Measurements from ENCODE around the gene TMPRSS5.

DNA sequence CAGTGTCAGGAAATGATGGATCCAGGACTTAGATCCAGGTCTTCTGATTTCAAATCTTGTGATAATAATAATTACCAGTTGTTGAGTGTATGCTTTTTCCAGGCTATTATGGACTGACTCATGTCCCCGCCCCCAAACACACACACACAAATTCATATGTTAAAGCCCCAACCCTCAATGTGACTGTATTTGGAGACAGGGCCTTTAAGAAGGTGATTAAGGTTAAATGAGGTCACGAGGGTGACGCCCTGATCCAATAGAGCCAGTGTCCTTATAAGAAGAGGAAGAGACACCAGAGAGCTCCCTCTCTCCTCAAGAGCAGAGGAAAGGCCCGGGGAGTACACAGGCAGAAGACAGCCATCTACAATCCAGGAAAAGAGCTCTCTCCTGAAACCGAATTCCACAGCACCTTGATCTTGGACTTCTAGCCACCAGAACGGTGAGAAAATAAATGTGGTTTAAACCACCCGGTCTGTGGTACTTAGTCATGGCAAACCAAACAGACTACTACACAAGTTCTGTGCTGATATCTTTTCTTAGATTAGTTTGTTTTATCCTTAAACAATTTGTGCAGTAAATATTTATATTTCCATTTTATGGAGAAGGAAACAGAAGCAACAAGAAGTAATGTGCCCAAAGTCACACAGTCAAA is 8.2 kb downstream of the TMPRSS5 start:
- TF ChIP-seq, protein P1, sequence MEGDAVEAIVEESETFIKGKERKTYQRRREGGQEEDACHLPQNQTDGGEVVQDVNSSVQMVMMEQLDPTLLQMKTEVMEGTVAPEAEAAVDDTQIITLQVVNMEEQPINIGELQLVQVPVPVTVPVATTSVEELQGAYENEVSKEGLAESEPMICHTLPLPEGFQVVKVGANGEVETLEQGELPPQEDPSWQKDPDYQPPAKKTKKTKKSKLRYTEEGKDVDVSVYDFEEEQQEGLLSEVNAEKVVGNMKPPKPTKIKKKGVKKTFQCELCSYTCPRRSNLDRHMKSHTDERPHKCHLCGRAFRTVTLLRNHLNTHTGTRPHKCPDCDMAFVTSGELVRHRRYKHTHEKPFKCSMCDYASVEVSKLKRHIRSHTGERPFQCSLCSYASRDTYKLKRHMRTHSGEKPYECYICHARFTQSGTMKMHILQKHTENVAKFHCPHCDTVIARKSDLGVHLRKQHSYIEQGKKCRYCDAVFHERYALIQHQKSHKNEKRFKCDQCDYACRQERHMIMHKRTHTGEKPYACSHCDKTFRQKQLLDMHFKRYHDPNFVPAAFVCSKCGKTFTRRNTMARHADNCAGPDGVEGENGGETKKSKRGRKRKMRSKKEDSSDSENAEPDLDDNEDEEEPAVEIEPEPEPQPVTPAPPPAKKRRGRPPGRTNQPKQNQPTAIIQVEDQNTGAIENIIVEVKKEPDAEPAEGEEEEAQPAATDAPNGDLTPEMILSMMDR (IDR thresholded peaks at IDR 0.05): no peak
- TF ChIP-seq POLR2AphosphoS5 (IDR thresholded peaks at IDR 0.05): no peak
- TF ChIP-seq EP300 (IDR thresholded peaks at IDR 0.05): no peak
- no peak for TF ChIP-seq POLR2A (IDR thresholded peaks at IDR 0.05; ENCODE audit: low read depth)

All from esophagus muscularis mucosa (tissue), 4 donors.